Esophagus mucosa (tissue), 1 donor: ENCODE results near the gene SUSD1. TPM values are rescaled to one million over a fixed set of nuclear protein-coding genes. Genes with fewer than 3 reads are reported as not detected.
"Not testable (repeated sequence)": the region's sequence is repeated elsewhere in the genome, so short reads cannot be mapped to it uniquely, and the experiment has no call there.

Experiments
- ATAC-seq: fragments of 200-7000 bp; cut with Tn5 transposase; one replicate; pipeline ENCODE4 v1.9.1; 2020
- total RNA-seq: library from RNA; stranded (reverse); gene quantifications from one replicate; pipeline ENCODE4 v1.2.4, GENCODE V29; 2023
- donor health status: DM: yes; HTN: yes; CAD: no.

Gene SUSD1
- 4.9 TPM for total RNA-seq

GRCh38 chr9:112174965-112175795 lies at the start of gene SUSD1:
Gene SUSD1 (minus strand): TSS chr9:112175297. CDS start chr9:112175235, 62 bp downstream.
- peak; percentile 43 for ATAC-seq

- peak; percentile 71 for ATAC-seq
These were observed 49.5 kb upstream of the SUSD1 start for GRCh38 chr9:112224401-112225289.

GRCh38 chr9:112218908-112219307 lies 43.8 kb upstream of the SUSD1 start:
- ATAC-seq: no peak

GRCh38 chr9:112212926-112213325 lies 37.8 kb upstream of the SUSD1 start:
- ATAC-seq: no peak

- no peak for ATAC-seq
These were observed 32.4 kb upstream of the SUSD1 start for GRCh38 chr9:112207451-112207850.

GRCh38 chr9:112203536-112203935 lies 28.4 kb upstream of the SUSD1 start:
- no peak for ATAC-seq

- ATAC-seq: peak; percentile 75
These were observed 25.6 kb upstream of the SUSD1 start for GRCh38 chr9:112200711-112201110.

GRCh38 chr9:112198646-112199045 lies 23.5 kb upstream of the SUSD1 start:
- ATAC-seq: peak; percentile 59

GRCh38 chr9:112194969-112195431 lies 19.9 kb upstream of the SUSD1 start:
- no peak for ATAC-seq

- peak; percentile 29 for ATAC-seq
These were observed 18.6 kb upstream of the SUSD1 start for GRCh38 chr9:112193572-112194288.

- ATAC-seq: not testable (repeated sequence)
These were observed 15.2 kb upstream of the SUSD1 start for GRCh38 chr9:112190320-112190719.

GRCh38 chr9:112188884-112189283 lies 13.8 kb upstream of the SUSD1 start:
- no peak for ATAC-seq

- peak; percentile 55 for ATAC-seq
These were observed 12.3 kb upstream of the SUSD1 start for GRCh38 chr9:112187404-112187803.

GRCh38 chr9:112186695-112187094 lies 11.6 kb upstream of the SUSD1 start:
- peak; percentile 99 for ATAC-seq

- ATAC-seq: no peak
These were observed 9.8 kb upstream of the SUSD1 start for GRCh38 chr9:112184946-112185345.

GRCh38 chr9:112184221-112184620 lies 9.1 kb upstream of the SUSD1 start:
- no peak for ATAC-seq

GRCh38 chr9:112180387-112180881 lies 5.3 kb upstream of the SUSD1 start:
- no peak for ATAC-seq

- ATAC-seq: no peak
These were observed 4.7 kb upstream of the SUSD1 start for GRCh38 chr9:112179816-112180215.

GRCh38 chr9:112176524-112176923 lies 1.4 kb upstream of the SUSD1 start:
- ATAC-seq: no peak

GRCh38 chr9:112175796-112176315 lies 759 bp upstream of the SUSD1 start:
- ATAC-seq: no peak

GRCh38 chr9:112174222-112174964 lies 704 bp downstream of the SUSD1 start:
- ATAC-seq: peak; percentile 76
